GM23338 (cell line): Measurements from ENCODE around the gene FOCAD. TPM values are rescaled to one million over a fixed set of nuclear protein-coding genes. Genes with fewer than 3 reads are reported as not detected.

Experiments
- ATAC-seq: fragments of 200-7000 bp; cut with Tn5 transposase; 3 replicates; pipeline ENCODE4 v1.9.1; 2020
- DNase-seq: peaks from one replicate; pipeline ENCODE4 v3.0.0-alpha.2; 2015; ENCODE audit warnings: low spot score
- H2AFZ ChIP-seq: fragments of 200-600 bp; sonication (generic); 2 replicates; pipeline ENCODE4 v1.8.0; 2016; ENCODE audit warnings: antibody characterized with exemption, mild to moderate bottlenecking, moderate library complexity
- H3F3A ChIP-seq: fragments of 200-600 bp; sonication (generic); replicated peaks from 2 replicates; pipeline ENCODE4 v1.8.0; 2017; ENCODE audit warnings: antibody characterized with exemption, mixed run types, low read depth
- H3K27ac ChIP-seq: fragments of 200-600 bp; sonication (generic); 2 replicates; pipeline ENCODE4 v1.6.1; 2016; ENCODE audit warnings: low read depth
- H3K27me3 ChIP-seq: fragments of 200-600 bp; sonication (generic); 2 replicates; pipeline ENCODE4 v1.8.0; 2016; ENCODE audit warnings: mild to moderate bottlenecking, mixed run types, moderate library complexity; ENCODE audit not compliant: insufficient read depth
- H3K36me3 ChIP-seq: fragments of 200-600 bp; sonication (generic); 2 replicates; pipeline ENCODE4 v1.8.0; 2016; ENCODE audit warnings: mild to moderate bottlenecking; ENCODE audit not compliant: insufficient read depth
- H3K4me1 ChIP-seq: fragments of 200-600 bp; sonication (generic); 2 replicates; pipeline ENCODE4 v1.8.0; 2016; ENCODE audit warnings: mild to moderate bottlenecking, moderate library complexity; ENCODE audit not compliant: insufficient read depth
- H3K4me2 ChIP-seq: fragments of 200-600 bp; sonication (generic); 2 replicates; pipeline ENCODE4 v1.7.1; 2017; ENCODE audit warnings: mixed run types
- H3K4me3 ChIP-seq: fragments of 200-600 bp; sonication (generic); 2 replicates; pipeline ENCODE4 v1.6.1; 2016; ENCODE audit warnings: mixed run types
- H3K79me2 ChIP-seq: fragments of 200-600 bp; sonication (generic); replicated peaks from 2 replicates; pipeline ENCODE4 v1.8.0; 2017; ENCODE audit warnings: mild to moderate bottlenecking; ENCODE audit not compliant: insufficient read depth
- H3K9me2 ChIP-seq: fragments of 200-600 bp; sonication (generic); 2 replicates; pipeline ENCODE4 v1.8.0; 2017; ENCODE audit not compliant: insufficient read depth
- H4K20me1 ChIP-seq: fragments of 200-600 bp; sonication (generic); replicated peaks from 2 replicates; pipeline ENCODE4 v1.8.0; 2017; ENCODE audit warnings: mild to moderate bottlenecking; ENCODE audit not compliant: insufficient read depth
- H3K27ac Mint-ChIP-seq: 2 replicates; pipeline ENCODE4 v1.8.0; 2020; ENCODE audit warnings: inconsistent platforms, mild to moderate bottlenecking, moderate library complexity, mixed read lengths
- H3K27me3 Mint-ChIP-seq: 3 replicates; pipeline ENCODE4 v1.8.0; 2022; ENCODE audit warnings: low read depth, mild to moderate bottlenecking, moderate library complexity, mixed read lengths, inconsistent platforms; ENCODE audit not compliant: insufficient read depth, poor library complexity
- H3K36me3 Mint-ChIP-seq: 3 replicates; pipeline ENCODE4 v1.8.0; 2021; ENCODE audit warnings: low read depth, mild to moderate bottlenecking, inconsistent platforms, moderate library complexity, mixed read lengths
- H3K4me1 Mint-ChIP-seq: 3 replicates; pipeline ENCODE4 v1.8.0; 2020; ENCODE audit warnings: mild to moderate bottlenecking, inconsistent platforms, mixed read lengths
- H3K4me3 Mint-ChIP-seq: 3 replicates; pipeline ENCODE4 v1.8.0; 2021; ENCODE audit warnings: moderate library complexity, mild to moderate bottlenecking, inconsistent platforms, mixed read lengths
- H3K9me3 Mint-ChIP-seq: 3 replicates; pipeline ENCODE4 v1.8.0; 2020; ENCODE audit warnings: moderate library complexity, mild to moderate bottlenecking, inconsistent platforms, mixed read lengths
- CTCF ChIP-seq, 2 experiments: fragments of 200-600 bp in 1 of 2; sonication (generic) in 1 of 2; conservative IDR thresholded peaks; 2 replicates each; pipeline versions ENCODE4 v1.5.1 to v1.6.1; 2016 to 2017; ENCODE audit warnings: antibody characterized with exemption in 2 of 2, low read depth in 2 of 2, mild to moderate bottlenecking in 2 of 2, moderate library complexity in 1 of 2
- EZH2 ChIP-seq: fragments of 200-600 bp; sonication (generic); IDR thresholded peaks from one replicate; pipeline ENCODE4 v1.8.0; 2017; ENCODE audit warnings: antibody characterized with exemption, mild to moderate bottlenecking, low read depth; ENCODE audit not compliant: unreplicated experiment
- ZNF462 ChIP-seq: fragments of 250-450 bp; sonication (Bioruptor Pico); IDR thresholded peaks from 2 replicates; pipeline ENCODE4 v1.5.0; 2020; ENCODE audit warnings: mild to moderate bottlenecking, moderate library complexity
- polyA plus RNA-seq: library from polyadenylated mRNA; unstranded; fragments of >200 nt; fragmentation: Nextera tagmentation; extraction: Ambion mirVana; gene quantifications from 2 replicates; pipeline ENCODE4 v1.2.1, GENCODE V29; 2016
- total RNA-seq: library from RNA; depleted of rRNA; stranded (reverse); fragments of >200 nt; shearing (Covaris generic); gene quantifications from 2 replicates; pipeline ENCODE4 v1.2.3, GENCODE V29; 2014
- TF ChIP-seq, protein P1 (sequence below): IDR thresholded peaks from 2 replicates; pipeline ENCODE4 v1.6.1; 2016; ENCODE audit warnings: antibody characterized with exemption

Gene FOCAD
- total and polyA plus RNA-seq, 2 experiments from 2014 or later = 13.7 to 66.5 TPM

- Mint-ChIP-seq H3K4me3 (no peak overlapping the region), H3K27ac (no peak overlapping the region), H3K27me3 (no peaks in the 10 kb centered on the region), H3K36me3 (peaks cover 4% of the 10 kb centered on the region; the same call in 2 of the 3 replicates), H3K4me1 (no peaks in the 10 kb centered on the region), H3K9me3 (peaks cover 2% of the 10 kb centered on the region; the same call in 1 of the 3 replicates)
- no peaks in the 10 kb centered on the region for H3K4me1 ChIP-seq
- H3F3A ChIP-seq = no peaks in the 10 kb centered on the region
- H4K20me1 ChIP-seq = no peaks in the 10 kb centered on the region
- H3K9me2 ChIP-seq = no peaks in the 10 kb centered on the region
- no peak overlapping the region for H3K27ac ChIP-seq
- ATAC-seq (peak; percentile 73), DNase-seq (peak; percentile 81)
- no peak overlapping the region for H3K4me2 ChIP-seq
- TF ChIP-seq, protein P1, sequence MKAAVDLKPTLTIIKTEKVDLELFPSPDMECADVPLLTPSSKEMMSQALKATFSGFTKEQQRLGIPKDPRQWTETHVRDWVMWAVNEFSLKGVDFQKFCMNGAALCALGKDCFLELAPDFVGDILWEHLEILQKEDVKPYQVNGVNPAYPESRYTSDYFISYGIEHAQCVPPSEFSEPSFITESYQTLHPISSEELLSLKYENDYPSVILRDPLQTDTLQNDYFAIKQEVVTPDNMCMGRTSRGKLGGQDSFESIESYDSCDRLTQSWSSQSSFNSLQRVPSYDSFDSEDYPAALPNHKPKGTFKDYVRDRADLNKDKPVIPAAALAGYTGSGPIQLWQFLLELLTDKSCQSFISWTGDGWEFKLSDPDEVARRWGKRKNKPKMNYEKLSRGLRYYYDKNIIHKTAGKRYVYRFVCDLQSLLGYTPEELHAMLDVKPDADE = no peak
- peak; percentile 73 to 80 for TF ChIP-seq CTCF (conservative IDR thresholded peaks at IDR 0.05; ENCODE audit: low read depth in 2 of 2)
- TF ChIP-seq ZNF462 = no peak
- TF ChIP-seq EZH2 = no peak
- H3K79me2 ChIP-seq = no peaks in the 10 kb centered on the region
- H2AFZ ChIP-seq = no peak overlapping the region
- H3K36me3 ChIP-seq = no peaks in the 10 kb centered on the region; the same call in 1 of the 2 replicates
- H3K4me3 ChIP-seq = no peak overlapping the region
- no peaks in the 10 kb centered on the region for H3K27me3 ChIP-seq
Measured at GRCh38 chr9:20884985-20885593, 201.0 kb downstream of the FOCAD start.
